KMS-11 (cell line): ENCODE results near the gene LAMTOR4.

Source experiments
- H2AFZ ChIP-seq: fragments of 200-600 bp; sonication (generic); 2 replicates; pipeline ENCODE4 v1.6.1; 2016; ENCODE audit warnings: antibody characterized with exemption, mixed run types, low read depth
- H3K27ac ChIP-seq: fragments of 200-600 bp; sonication (generic); 2 replicates; pipeline ENCODE4 v1.6.1; 2016; ENCODE audit warnings: mild to moderate bottlenecking, mixed run types
- H3K27me3 ChIP-seq: fragments of 200-600 bp; sonication (generic); 2 replicates; pipeline ENCODE4 v1.6.1; 2017; ENCODE audit warnings: mild to moderate bottlenecking, low read depth, mixed run types, moderate library complexity; ENCODE audit not compliant: insufficient read depth
- H3K36me3 ChIP-seq: fragments of 200-600 bp; sonication (generic); 2 replicates; pipeline ENCODE4 v1.6.1; 2017; ENCODE audit warnings: mild to moderate bottlenecking, mixed run types; ENCODE audit not compliant: insufficient read depth
- H3K4me1 ChIP-seq: fragments of 200-600 bp; sonication (generic); 2 replicates; pipeline ENCODE4 v1.6.1; 2016; ENCODE audit warnings: mild to moderate bottlenecking, low read depth, mixed run types; ENCODE audit not compliant: poor library complexity, severe bottlenecking
- H3K4me2 ChIP-seq: fragments of 200-600 bp; sonication (generic); 2 replicates; pipeline ENCODE4 v1.7.0; 2016; ENCODE audit warnings: mild to moderate bottlenecking, mixed run types
- H3K4me3 ChIP-seq: fragments of 200-600 bp; sonication (generic); IDR thresholded peaks from 2 replicates; pipeline ENCODE4 v1.6.1; 2017; ENCODE audit warnings: low read depth, low read length, mixed read lengths; ENCODE audit not compliant: insufficient read depth
- H3K79me2 ChIP-seq: fragments of 200-600 bp; sonication (generic); 2 replicates; pipeline ENCODE4 v1.6.1; 2016; ENCODE audit warnings: low read depth, mixed run types; ENCODE audit not compliant: insufficient read depth
- H3K9ac ChIP-seq: fragments of 200-600 bp; sonication (generic); 2 replicates; pipeline ENCODE4 v1.6.1; 2016; ENCODE audit warnings: mild to moderate bottlenecking, mixed run types
- H4K20me1 ChIP-seq: fragments of 200-600 bp; sonication (generic); 2 replicates; pipeline ENCODE4 v1.6.1; 2016; ENCODE audit warnings: mild to moderate bottlenecking, mixed run types; ENCODE audit not compliant: insufficient read depth
- CTCF ChIP-seq: fragments of 200-600 bp; sonication (generic); conservative IDR thresholded peaks from 2 replicates; pipeline ENCODE4 v1.6.1; 2017; ENCODE audit warnings: low read depth, mild to moderate bottlenecking, antibody characterized with exemption, low read length, moderate library complexity, mixed read lengths

The LAMTOR4 gene

GRCh38 chr7:100115026-100115425 lies 33.7 kb upstream of the LAMTOR4 start:
- no peak overlapping the region for H2AFZ ChIP-seq
- H4K20me1 ChIP-seq, result no peaks in the 10 kb centered on the region
- no peak for TF ChIP-seq CTCF
- peaks cover 9% of the 10 kb centered on the region; the same call in 1 of the 2 replicates for H3K79me2 ChIP-seq
- peaks cover 3% of the 10 kb centered on the region; the same call in 1 of the 2 replicates for H3K36me3 ChIP-seq
- H3K4me3 ChIP-seq, result no peak overlapping the region
- H3K27ac ChIP-seq, result no peak overlapping the region
- no peak overlapping the region for H3K4me2 ChIP-seq
- no peak overlapping the region for H3K9ac ChIP-seq
- H3K27me3 ChIP-seq, result no peaks in the 10 kb centered on the region
- H3K4me1 ChIP-seq, result peaks cover 6% of the 10 kb centered on the region

GRCh38 chr7:100118388-100119071 lies 30.2 kb upstream of the LAMTOR4 start:
- Histone ChIP-seq H4K20me1 (no peaks in the 10 kb centered on the region), H3K4me2 (peak overlapping the region; percentile 80), H3K4me1 (peaks cover 17% of the 10 kb centered on the region), H2AFZ (peak overlapping the region; percentile 90), H3K79me2 (peaks cover 9% of the 10 kb centered on the region; the same call in 1 of the 2 replicates), H3K27me3 (no peaks in the 10 kb centered on the region), H3K4me3 (peak overlapping the region; percentile 39), H3K9ac (peak overlapping the region; percentile 87), H3K36me3 (0 out of 2 replicates have a peak, but pooled peaks cover 3% of the 10 kb centered on the region), H3K27ac (peak overlapping the region; percentile 89)
- no peak for TF ChIP-seq CTCF

- H3K27me3 ChIP-seq, result no peaks in the 10 kb centered on the region
- no peak for TF ChIP-seq CTCF
- H3K4me1 ChIP-seq, result peaks cover 17% of the 10 kb centered on the region
- peak within 1 kb of the TSS; percentile 87 for H3K9ac ChIP-seq
- H3K27ac ChIP-seq, result peak within 1 kb of the TSS; percentile 89
- H2AFZ ChIP-seq, result peak within 1 kb of the TSS; percentile 90
- H3K36me3 ChIP-seq, result no peaks in the 10 kb centered on the region
- H3K4me2 ChIP-seq, result peak within 1 kb of the TSS; percentile 80
- H3K4me3 ChIP-seq, result peak within 1 kb of the TSS; percentile 60
- H3K79me2 ChIP-seq, result peaks cover 9% of the 10 kb centered on the region; the same call in 1 of the 2 replicates
- no peaks in the 10 kb centered on the region for H4K20me1 ChIP-seq
Observed at GRCh38 chr7:100119072-100119969, 29.4 kb upstream of the LAMTOR4 start, which contains the start of the genes CNPY4 and TAF6. Gene CNPY4, plus strand, starts transcription at chr7:100119634. Its CDS starts 111 bp downstream, at chr7:100119745. Gene TAF6, minus strand, starts transcription at chr7:100119358. Its CDS starts 5,149 bp downstream, at chr7:100114209.

GRCh38 chr7:100119970-100120732 lies 28.6 kb upstream of the LAMTOR4 start:
- peak overlapping the region; percentile 89 for H3K27ac ChIP-seq
- peak overlapping the region; percentile 90 for H2AFZ ChIP-seq
- TF ChIP-seq CTCF, result no peak
- H3K27me3 ChIP-seq, result no peaks in the 10 kb centered on the region
- no peaks in the 10 kb centered on the region for H4K20me1 ChIP-seq
- peaks cover 9% of the 10 kb centered on the region; the same call in 1 of the 2 replicates for H3K79me2 ChIP-seq
- H3K4me1 ChIP-seq, result peaks cover 19% of the 10 kb centered on the region
- H3K4me3 ChIP-seq, result peak overlapping the region; percentile 60
- peak overlapping the region; percentile 87; the same call in 1 of the 2 replicates for H3K9ac ChIP-seq
- no peaks in the 10 kb centered on the region for H3K36me3 ChIP-seq
- peak overlapping the region; percentile 80 for H3K4me2 ChIP-seq
